HepG2 (cell line): ENCODE results near the gene WFDC1. TPM values are rescaled to one million over a fixed set of nuclear protein-coding genes. Genes with fewer than 3 reads are reported as not detected.

Experiments used
- ATAC-seq: fragments of 200-7000 bp; cut with Tn5 transposase; 3 replicates; pipeline ENCODE4 v1.9.1; 2020; ENCODE audit warnings: mild to moderate bottlenecking, moderate library complexity
- BruUV-seq: library from RNA; stranded (reverse); fragments of 400-500 nt; replicated peaks from 2 replicates; lab custom pipeline; 2021; lab: Mats Ljungman, UMichigan
- CTCF ChIA-PET: fragments of 300-600 bp; formaldehyde crosslinking; extraction: SDS; loops from one replicate; lab custom pipeline; 2021; ENCODE audit warnings: low total read pairs, inconsistent platforms, low intra/inter-chr PET ratio; lab: Yijun Ruan, JAX
- POLR2A ChIA-PET: fragments of 350-600 bp; sonication (Branson Sonifier 250); formaldehyde crosslinking; loops from one replicate; lab custom pipeline; 2020; ENCODE audit warnings: antibody characterized with exemption, inconsistent platforms; lab: Yijun Ruan, JAX
- DNase-seq: peaks from one replicate; pipeline ENCODE4 v3.0.0-alpha.2; 2015; ENCODE audit warnings: low spot score
- FAIRE-seq: peaks from 3 replicates; lab custom pipeline; 2011; peaks lifted over from hg19 to GRCh38; lab: Jason Lieb, UNC
- H2AFZ ChIP-seq: one replicate; pipeline ENCODE4 v1.6.1; 2011; ENCODE audit warnings: low read length, inconsistent platforms
- H3K27ac ChIP-seq: fragments of 300-600 bp; 3 replicates; pipeline ENCODE4 v1.8.0; 2011; ENCODE audit warnings: mixed run types, mild to moderate bottlenecking, mixed read lengths, low read length, inconsistent platforms; ENCODE audit not compliant: insufficient read depth; ENCODE audit errors: extremely low read length
- H3K27me3 ChIP-seq, 2 experiments: fragments of 200-600 bp in 1 of 2; 2 replicates in 1 of 2; 3 replicates in 1 of 2; pipeline versions ENCODE4 v1.6.0 to v1.8.0; 2011; ENCODE audit warnings: low read length in 2 of 2, mild to moderate bottlenecking in 2 of 2, moderate library complexity in 2 of 2, inconsistent platforms in 1 of 2; ENCODE audit not compliant: insufficient read depth in 2 of 2, control insufficient read depth in 1 of 2
- H3K36me3 ChIP-seq, 2 experiments: fragments of 200-600 bp in 1 of 2; replicated peaks in 1 of 2; 2 replicates in 1 of 2; 3 replicates in 1 of 2; pipeline versions ENCODE4 v1.5.1 to v1.8.0; 2011; ENCODE audit warnings: low read length in 2 of 2, inconsistent platforms in 1 of 2; ENCODE audit not compliant: insufficient read depth in 2 of 2, control insufficient read depth in 1 of 2
- H3K4me1 ChIP-seq: 2 replicates; pipeline ENCODE4 v1.5.1; 2012; ENCODE audit warnings: low read length, inconsistent platforms; ENCODE audit not compliant: insufficient read depth
- H3K4me2 ChIP-seq: 2 replicates; pipeline ENCODE4 v1.6.0; 2011; ENCODE audit warnings: low read depth, low read length, inconsistent platforms
- H3K4me3 ChIP-seq, 3 experiments: fragments of 200-600 bp in 1 of 3; sonication (generic), shearing (Covaris generic) in 1 of 3; replicated peaks in 1 of 3; 2 replicates each; pipeline ENCODE4 v1.5.1; 2011 to 2016; ENCODE audit warnings: low read length in 3 of 3, inconsistent platforms in 2 of 3, low read depth in 2 of 3, mild to moderate bottlenecking in 2 of 3, control low read depth in 1 of 3, mixed read lengths in 1 of 3; ENCODE audit not compliant: insufficient read depth in 1 of 3
- H3K79me2 ChIP-seq: one replicate; pipeline ENCODE4 v1.6.1; 2011; ENCODE audit warnings: low read length, inconsistent platforms; ENCODE audit not compliant: insufficient read depth
- H3K9ac ChIP-seq: 2 replicates; pipeline ENCODE4 v1.6.0; 2011; ENCODE audit warnings: mild to moderate bottlenecking, low read depth, low read length, inconsistent platforms; ENCODE audit not compliant: insufficient read depth
- H3K9me3 ChIP-seq: 2 replicates; pipeline ENCODE4 v1.5.1; 2012; ENCODE audit warnings: mild to moderate bottlenecking, low read length
- H4K20me1 ChIP-seq: 2 replicates; pipeline ENCODE4 v1.6.0; 2011; ENCODE audit warnings: inconsistent platforms, mild to moderate bottlenecking, low read length, moderate library complexity; ENCODE audit not compliant: insufficient read depth
- ATAD3A ChIP-seq: sonication (generic); formaldehyde crosslinking; IDR thresholded peaks from 2 replicates; pipeline ENCODE4 v1.4.0; 2020; ENCODE audit warnings: missing genetic modification reagents
- DMAP1 ChIP-seq: IDR thresholded peaks from 2 replicates; pipeline ENCODE4 v1.6.1; 2016
- DZIP1 ChIP-seq: sonication (generic); formaldehyde crosslinking; IDR thresholded peaks from 2 replicates; pipeline ENCODE4 v1.5.0; 2020; ENCODE audit warnings: mild to moderate bottlenecking, missing genetic modification reagents
- HNRNPL ChIP-seq: fragments of 200-400 bp; formaldehyde crosslinking; IDR thresholded peaks from 2 replicates; pipeline ENCODE4 v1.6.1; 2017; ENCODE audit warnings: mild to moderate bottlenecking, low read depth, low read length
- KMT2A ChIP-seq: sonication (generic); formaldehyde crosslinking; IDR thresholded peaks from 2 replicates; pipeline ENCODE4 v1.4.0; 2020; ENCODE audit warnings: missing genetic modification reagents
- MAFF ChIP-seq: IDR thresholded peaks from 2 replicates; pipeline ENCODE4 v1.6.1; 2011; ENCODE audit warnings: low read depth, low read length, improper control_type of control experiment
- MAFK ChIP-seq, 2 experiments: IDR thresholded peaks in 1 of 2; conservative IDR thresholded peaks in 1 of 2; 2 replicates each; pipeline ENCODE4 v1.6.1; 2011; ENCODE audit warnings: improper control_type of control experiment in 2 of 2, low read length in 2 of 2
- SIN3B ChIP-seq: fragments of 150-350 bp; IDR thresholded peaks from 2 replicates; pipeline ENCODE4 v1.6.1; 2014; ENCODE audit warnings: low read length
- SRSF4 ChIP-seq: fragments of 200-400 bp; formaldehyde crosslinking; IDR thresholded peaks from one replicate; pipeline ENCODE4 v1.6.1; 2018; ENCODE audit warnings: mild to moderate bottlenecking, low read depth, low read length, moderate library complexity; ENCODE audit not compliant: poor library complexity, severe bottlenecking
- ZMYM4 ChIP-seq: sonication (generic); formaldehyde crosslinking; IDR thresholded peaks from 2 replicates; pipeline ENCODE4 v1.8.1; 2023; ENCODE audit warnings: mild to moderate bottlenecking, missing genetic modification reagents
- ZNF138 ChIP-seq: sonication (generic); formaldehyde crosslinking; IDR thresholded peaks from 2 replicates; pipeline ENCODE4 v1.5.0; 2020; ENCODE audit warnings: mild to moderate bottlenecking, low read depth, missing genetic modification reagents
- ZNF260 ChIP-seq: sonication (generic); formaldehyde crosslinking; IDR thresholded peaks from 2 replicates; pipeline ENCODE4 v1.4.0; 2020; ENCODE audit warnings: missing genetic modification reagents, low read depth, mild to moderate bottlenecking, borderline replicate concordance
- ZNF263 ChIP-seq: sonication (generic); formaldehyde crosslinking; IDR thresholded peaks from 2 replicates; pipeline ENCODE4 v1.4.0; 2020; ENCODE audit warnings: missing genetic modification reagents
- ZNF317 ChIP-seq: sonication (generic); formaldehyde crosslinking; IDR thresholded peaks from 2 replicates; pipeline ENCODE4 v1.5.0; 2020; ENCODE audit warnings: mild to moderate bottlenecking, missing genetic modification reagents
- ZNF746 ChIP-seq: sonication (generic); formaldehyde crosslinking; IDR thresholded peaks from 2 replicates; pipeline ENCODE4 v1.8.0; 2022; ENCODE audit warnings: mild to moderate bottlenecking, missing genetic modification reagents
- WGBS: methylation state at CpG from one replicate; pipeline ENCODE4 v1.1.6; 2017; ENCODE audit warnings: low lambda C conversion rate; 5-methylcytosine and 5-hydroxymethylcytosine counted together
- in situ Hi-C: cut with HindIII; loops from 2 replicates; pipeline ENCODE4 v1.10.0; 2017; ENCODE audit warnings: low pct_unique_long_range_greater_than_20kb; ENCODE audit not compliant: extremely low pct_ligation_motif_present
- intact Hi-C: fragments of 100-400 bp; cut with micrococcal nuclease; formaldehyde crosslinking; loops from one replicate; pipeline ENCODE4 v1.10.0; 2022; ENCODE audit not compliant: unreplicated experiment
- polyA plus RNA-seq, 8 experiments: library from polyadenylated mRNA; depleted of rRNA in 3 of 8; stranded (reverse) in 7 of 8; unstranded in 1 of 8; fragments of >200 nt; fragmentation: Illumina TruSeq in 4 of 8; extraction: Trizol in 4 of 8; gene quantifications; 2 replicates each; pipeline versions ENCODE4 v1.2.1 to v1.2.3, GENCODE V29; 2011 to 2016; ENCODE audit warnings: low read depth in 4 of 8, missing spikeins in 1 of 8, mixed read lengths in 1 of 8; ENCODE audit not compliant: insufficient read depth in 1 of 8
- total RNA-seq, 5 experiments: library from RNA; depleted of rRNA; stranded (reverse); fragments of >200 nt; fragmentation: Illumina TruSeq; extraction: Trizol; gene quantifications; 2 replicates each; pipeline ENCODE4 v1.2.3, GENCODE V29; 2016; ENCODE audit warnings: low read depth in 1 of 5

Gene WFDC1
- total and polyA plus RNA-seq, 2 of the 13 experiments (the other 11 are each of a cell fraction or from before 2014, with no cell fraction given) = not detected

DNA sequence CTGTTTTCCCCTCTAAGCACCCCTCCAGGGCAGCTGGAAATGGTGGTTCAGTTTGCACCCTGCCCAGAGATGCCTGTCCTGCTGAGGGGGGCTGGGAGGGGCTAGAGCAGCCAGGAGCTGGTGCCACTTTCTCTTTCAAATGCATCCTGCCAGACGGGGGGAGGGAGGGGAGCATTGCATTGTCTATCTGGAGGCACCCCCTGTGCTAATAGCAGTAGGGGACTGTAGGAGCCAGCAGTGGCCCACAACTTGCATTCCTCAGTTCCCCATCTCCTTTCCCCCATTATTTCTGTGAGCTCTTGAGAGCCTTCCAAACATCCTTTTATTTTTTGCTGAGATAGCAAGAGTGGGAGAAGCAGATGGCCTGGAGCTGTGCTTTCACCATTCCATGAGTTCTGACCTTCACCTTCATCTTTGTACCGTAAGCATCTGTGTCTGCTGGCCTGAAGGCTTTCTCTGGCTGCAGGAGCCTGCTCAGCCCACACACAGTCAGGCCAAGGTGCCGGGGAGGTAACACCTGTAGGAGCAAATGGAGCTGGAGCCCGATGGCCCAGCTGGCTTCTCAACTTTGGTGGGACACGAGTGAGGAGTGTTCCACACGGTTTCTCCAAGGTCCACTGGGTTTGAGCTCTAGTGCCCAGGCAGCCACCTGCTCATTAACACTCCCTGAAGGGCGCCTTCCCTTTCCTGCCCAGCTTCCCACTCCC lies 5.2 kb downstream of the WFDC1 start:
- ATAC-seq = no peak
- FAIRE-seq = no peak

DNA sequence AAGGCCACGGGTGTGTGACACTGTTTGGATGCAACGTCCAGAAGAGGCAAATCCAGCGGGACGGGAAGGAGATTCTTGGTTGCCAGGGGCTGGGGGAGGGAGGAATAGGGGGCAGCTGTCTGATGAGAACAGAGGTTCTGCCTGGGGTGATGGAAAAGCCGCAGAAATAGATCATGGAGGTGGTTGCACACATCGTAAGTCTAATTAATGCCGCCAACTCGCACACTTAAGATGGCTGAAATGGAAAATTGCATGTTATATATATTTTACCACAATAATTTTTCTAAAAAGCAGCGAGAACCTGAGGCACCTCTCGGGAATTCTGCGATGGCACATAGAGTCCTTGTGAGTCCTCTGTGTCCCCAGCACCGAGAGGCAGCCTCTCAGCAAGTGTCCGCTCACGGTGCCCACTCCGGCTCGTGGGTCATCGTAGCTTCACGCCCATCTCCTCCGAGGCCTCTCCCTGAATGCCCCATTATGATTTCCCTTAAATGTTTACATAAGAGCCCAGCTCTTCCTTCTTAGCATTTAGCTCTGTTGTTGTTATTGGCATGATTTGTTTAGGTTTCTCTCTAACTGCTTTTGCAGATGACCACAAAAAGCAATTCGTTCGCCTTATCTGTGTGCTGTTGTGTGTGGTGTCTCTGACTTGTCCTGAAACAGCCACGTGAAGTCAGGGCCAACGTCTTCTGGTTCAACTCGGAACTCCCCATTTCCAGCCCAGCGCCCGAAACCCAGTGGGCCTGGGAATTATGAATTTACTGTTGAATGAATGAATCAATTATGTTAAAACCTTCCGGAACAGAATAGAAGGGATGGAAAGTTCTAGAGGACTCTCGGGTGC lies 7.7 kb downstream of the WFDC1 start:
- Histone ChIP-seq H3K9me3 (no peaks in the 10 kb centered on the region), H3K79me2 (no peaks in the 10 kb centered on the region), H3K4me3 (no peak overlapping the region), H3K36me3 (no peaks in the 10 kb centered on the region), H3K27ac (no peak overlapping the region), H3K4me1 (no peaks in the 10 kb centered on the region), H3K4me2 (no peak overlapping the region), H3K27me3 (peaks cover 12 to 69% of the 10 kb centered on the region in 2 experiments), H2AFZ (no peak overlapping the region), H4K20me1 (no peaks in the 10 kb centered on the region), H3K9ac (no peak overlapping the region)
- intact Hi-C loops (no loop called here), in situ Hi-C loops (no loop called here)
- FAIRE-seq (no peak), ATAC-seq (no peak), DNase-seq (no peak)
- CTCF ChIA-PET = no interaction called here
- POLR2A ChIA-PET = no interaction called here
- 13% methylated on average over 28 of the region's 28 CpGs for WGBS
- no TSS peak for BruUV-seq
- TF ChIP-seq ZNF317 (CRISPR knock-in tag) (no peak), ZNF138 (CRISPR knock-in tag) (no peak), ZNF263 (CRISPR knock-in tag) (no peak), ZMYM4 (no peak), DMAP1 (CRISPR knock-in tag) (no peak), DZIP1 (no peak), ATAD3A (CRISPR knock-in tag) (no peak), KMT2A (CRISPR knock-in tag) (no peak), SRSF4 (no peak)

More for the DNA sequence above, 5.2 kb downstream of the WFDC1 start:
- Histone ChIP-seq H3K27me3 (peaks cover 19 to 90% of the 10 kb centered on the region in 2 experiments), H3K9ac (no peak overlapping the region), H3K9me3 (no peaks in the 10 kb centered on the region), H3K4me3 (no peak overlapping the region), H4K20me1 (no peaks in the 10 kb centered on the region), H3K4me2 (no peak overlapping the region), H3K27ac (no peak overlapping the region), H3K36me3 (no peaks in the 10 kb centered on the region), H3K4me1 (no peaks in the 10 kb centered on the region), H2AFZ (no peak overlapping the region), H3K79me2 (no peaks in the 10 kb centered on the region)
- POLR2A ChIA-PET = no interaction called here
- in situ Hi-C loops = no loop called here
- 1% methylated on average over 4 of the region's 7 CpGs for WGBS
- no TSS peak for BruUV-seq
- TF ChIP-seq MAFF = peak; percentile 53; the same call in 1 of the 2 replicates
- peak; percentile 61 to 69 for TF ChIP-seq MAFK (conservative IDR thresholded peaks at IDR 0.05 in 1 of 2, IDR thresholded peaks at IDR 0.05 in 1 of 2; ENCODE audit: low read length in 2 of 2)
- no peak for TF ChIP-seq ZNF260 (CRISPR knock-in tag)
- no peak for TF ChIP-seq SIN3B
- no peak for TF ChIP-seq ZNF746 (CRISPR knock-in tag)
- TF ChIP-seq HNRNPL = no peak
- no peak for TF ChIP-seq ZMYM4
- intact Hi-C loops = no loop called here
- CTCF ChIA-PET = no interaction called here
- DNase-seq = no peak
